HG02610 (cell line): ENCODE results near the gene TNKS1BP1.
"Not testable (repeated sequence)": the region's sequence is repeated elsewhere in the genome, so short reads cannot be mapped to it uniquely, and the experiment has no call there.

Experiments used
- ATAC-seq: cut with Tn5 transposase; IDR thresholded peaks from one replicate; pipeline ENCODE4 v1.9.1; 2021; ENCODE audit warnings: mild to moderate bottlenecking, moderate library complexity; ENCODE audit not compliant: unreplicated experiment

TNKS1BP1 gene

GRCh38 chr11:57324886-57325734, at the start of gene TNKS1BP1:
TSS of gene TNKS1BP1 (minus strand) at chr11:57324952. CDS start at chr11:57321885, 3,067 bp downstream.
- peak; percentile 86 for ATAC-seq

GRCh38 chr11:57373146-57373545, 48.4 kb upstream of the TNKS1BP1 start:
- no peak for ATAC-seq

- ATAC-seq = no peak
Measured at GRCh38 chr11:57370941-57371340, 46.2 kb upstream of the TNKS1BP1 start.

- no peak for ATAC-seq
Measured at GRCh38 chr11:57370251-57370650, 45.5 kb upstream of the TNKS1BP1 start.

GRCh38 chr11:57368845-57369232, 44.1 kb upstream of the TNKS1BP1 start:
- no peak for ATAC-seq

GRCh38 chr11:57368106-57368844, 43.5 kb upstream of the TNKS1BP1 start:
- no peak for ATAC-seq

GRCh38 chr11:57364851-57365660, 40.3 kb upstream of the TNKS1BP1 start:
- no peak for ATAC-seq

- no peak for ATAC-seq
Measured at GRCh38 chr11:57363131-57364080, 38.7 kb upstream of the TNKS1BP1 start.

- no peak for ATAC-seq
Measured at GRCh38 chr11:57361926-57362325, 37.2 kb upstream of the TNKS1BP1 start.

GRCh38 chr11:57361420-57361819, 36.7 kb upstream of the TNKS1BP1 start:
- ATAC-seq = not testable (repeated sequence)

- no peak for ATAC-seq
Measured at GRCh38 chr11:57360991-57361390, 36.2 kb upstream of the TNKS1BP1 start.

GRCh38 chr11:57359896-57360690, 35.3 kb upstream of the TNKS1BP1 start:
- ATAC-seq = no peak

- ATAC-seq = no peak
Measured at GRCh38 chr11:57359396-57359795, 34.6 kb upstream of the TNKS1BP1 start.

- ATAC-seq = no peak
Measured at GRCh38 chr11:57358991-57359390, 34.2 kb upstream of the TNKS1BP1 start.

- no peak for ATAC-seq
Measured at GRCh38 chr11:57358543-57358961, 33.8 kb upstream of the TNKS1BP1 start.

GRCh38 chr11:57357856-57358255, 33.1 kb upstream of the TNKS1BP1 start:
- ATAC-seq = no peak

- no peak for ATAC-seq
Measured at GRCh38 chr11:57357310-57357709, 32.6 kb upstream of the TNKS1BP1 start.

GRCh38 chr11:57356268-57356667, 31.5 kb upstream of the TNKS1BP1 start:
- ATAC-seq = no peak

GRCh38 chr11:57354699-57355098, 29.9 kb upstream of the TNKS1BP1 start:
- no peak for ATAC-seq
